Keratinocyte (primary cell): ENCODE measurements around the gene PEX1. TPM values are rescaled to one million over a fixed set of nuclear protein-coding genes. Genes with fewer than 3 reads are reported as not detected.

ENCODE experiments used
- DNase-seq: peaks from one replicate; pipeline ENCODE4 v3.0.0-alpha.2; 2011; ENCODE audit warnings: low read depth, missing footprints, low spot score
- FAIRE-seq: peaks from 2 replicates; lab custom pipeline; 2011; peaks lifted over from hg19 to GRCh38; lab: Jason Lieb, UNC
- H2AFZ ChIP-seq: 2 replicates; pipeline ENCODE4 v1.6.0; 2012; ENCODE audit warnings: low read length, control low read depth, inconsistent platforms; ENCODE audit not compliant: control insufficient read depth
- H3K27ac ChIP-seq: 2 replicates; pipeline ENCODE4 v1.5.1; 2011; ENCODE audit warnings: low read length; ENCODE audit not compliant: control insufficient read depth, insufficient read depth
- H3K27me3 ChIP-seq: 3 replicates; pipeline ENCODE4 v1.6.0; 2011; ENCODE audit warnings: low read length; ENCODE audit not compliant: control insufficient read depth, insufficient read depth; ENCODE audit errors: extremely low read depth
- H3K36me3 ChIP-seq, 2 experiments: 2 replicates in 1 of 2; 3 replicates in 1 of 2; pipeline ENCODE4 v1.5.1; 2011; ENCODE audit warnings: low read length in 2 of 2, mild to moderate bottlenecking in 1 of 2; ENCODE audit not compliant: control insufficient read depth in 2 of 2, insufficient read depth in 2 of 2; ENCODE audit errors: extremely low read depth in 1 of 2
- H3K4me1 ChIP-seq: 3 replicates; pipeline ENCODE4 v1.5.1; 2011; ENCODE audit warnings: low read length; ENCODE audit not compliant: control insufficient read depth, insufficient read depth; ENCODE audit errors: extremely low read depth
- H3K4me2 ChIP-seq: 3 replicates; pipeline ENCODE4 v1.6.0; 2011; ENCODE audit warnings: low read depth, low read length; ENCODE audit not compliant: control insufficient read depth, insufficient read depth; ENCODE audit errors: extremely low read depth
- H3K4me3 ChIP-seq, 3 experiments: fragments of 200-600 bp in 1 of 3; sonication (generic) in 1 of 3; 2 replicates in 2 of 3; 3 replicates in 1 of 3; pipeline ENCODE4 v1.5.1; 2011 to 2016; ENCODE audit warnings: low read length in 3 of 3, mild to moderate bottlenecking in 3 of 3, control low read depth in 2 of 3, inconsistent platforms in 1 of 3, low read depth in 1 of 3, mixed read lengths in 1 of 3, mixed run types in 1 of 3, moderate library complexity in 1 of 3; ENCODE audit not compliant: control insufficient read depth in 2 of 3, insufficient read depth in 2 of 3; ENCODE audit errors: extremely low read depth in 1 of 3
- H3K79me2 ChIP-seq: 2 replicates; pipeline ENCODE4 v1.6.0; 2012; ENCODE audit warnings: low read length; ENCODE audit not compliant: control insufficient read depth, insufficient read depth
- H3K9ac ChIP-seq: 3 replicates; pipeline ENCODE4 v1.6.0; 2011; ENCODE audit warnings: low read length; ENCODE audit not compliant: control insufficient read depth, insufficient read depth; ENCODE audit errors: extremely low read depth
- H3K9me1 ChIP-seq: 3 replicates; pipeline ENCODE4 v1.6.0; 2011; ENCODE audit warnings: low read length; ENCODE audit not compliant: control insufficient read depth, insufficient read depth; ENCODE audit errors: extremely low read depth
- H3K9me3 ChIP-seq: 2 replicates; pipeline ENCODE4 v1.5.1; 2012; ENCODE audit warnings: low read depth, low read length; ENCODE audit not compliant: control insufficient read depth
- H4K20me1 ChIP-seq: 3 replicates; pipeline ENCODE4 v1.6.0; 2011; ENCODE audit warnings: low read length; ENCODE audit not compliant: control insufficient read depth, insufficient read depth; ENCODE audit errors: extremely low read depth
- CTCF ChIP-seq, 3 experiments: IDR thresholded peaks in 1 of 3; conservative IDR thresholded peaks in 1 of 3; optimal IDR thresholded peaks in 1 of 3; 2 replicates in 2 of 3; 3 replicates in 1 of 3; pipeline versions ENCODE3 to v1.5.1; 2011; ENCODE audit warnings: low read length in 3 of 3, mild to moderate bottlenecking in 3 of 3, moderate library complexity in 2 of 3, control low read depth in 1 of 3, inconsistent platforms in 1 of 3; ENCODE audit not compliant: insufficient read depth in 2 of 3; ENCODE audit errors: extremely low read depth in 1 of 3
- EZH2 ChIP-seq: IDR thresholded peaks from one replicate; pipeline ENCODE4 v1.6.1; 2012; ENCODE audit warnings: inconsistent platforms, mild to moderate bottlenecking, low read length, moderate library complexity
- dilution Hi-C: fragments of 300-500 bp; cut with MboI; formaldehyde crosslinking; loops from one replicate; pipeline ENCODE4 v1.7.0; 2020; ENCODE audit warnings: low sequenced_read_pairs; ENCODE audit not compliant: extremely low pct_ligation_motif_present
- polyA plus RNA-seq, 5 experiments: library from polyadenylated mRNA; depleted of rRNA in 3 of 5; stranded (reverse) in 3 of 5; stranded (forward) in 1 of 5; unstranded in 1 of 5; fragments of >200 nt; gene quantifications; 1 replicate in 1 of 5; 2 replicates in 3 of 5; 3 replicates in 1 of 5; pipeline versions ENCODE4 v1.2.1 to v1.2.3, GENCODE V29; 2011 to 2012; ENCODE audit warnings: missing spikeins in 2 of 5, low read depth in 1 of 5, low replicate concordance in 1 of 5

Gene PEX1
- polyA plus RNA-seq, 1 donor (not counting 4 experiments of a cell fraction or from before 2014, with no cell fraction given) = 17.4 TPM

DNA sequence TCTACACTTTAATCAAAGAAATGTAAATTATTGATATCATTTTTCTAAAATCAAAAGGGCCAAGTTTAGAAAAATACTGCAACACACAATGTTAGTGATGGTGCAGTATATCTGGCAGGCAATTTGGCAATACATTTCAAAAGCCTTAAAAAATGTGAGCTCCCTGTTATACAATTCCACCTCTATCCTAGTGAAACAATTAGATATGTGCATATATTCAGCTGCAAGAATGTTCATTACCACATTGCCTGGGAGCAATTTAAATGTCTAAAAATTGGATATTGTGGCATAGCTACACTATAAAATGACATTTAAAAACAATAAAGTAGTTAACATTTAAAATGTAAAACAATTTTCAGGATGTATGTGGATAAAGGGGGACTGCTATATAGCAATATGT is 40.5 kb downstream of the PEX1 start:
- dilution Hi-C loops = no loop called here
- H3K27me3 ChIP-seq = no peaks in the 10 kb centered on the region
- H4K20me1 ChIP-seq = no peaks in the 10 kb centered on the region
- H3K9ac ChIP-seq = no peak overlapping the region
- TF ChIP-seq EZH2 = no peak
- TF ChIP-seq CTCF (optimal IDR thresholded peaks at IDR 0.05 in 1 of 3, IDR thresholded peaks at IDR 0.05 in 1 of 3, conservative IDR thresholded peaks at IDR 0.05 in 1 of 3; ENCODE audit: extremely low read depth in 1 of 3, insufficient read depth in 2 of 3, low read length in 3 of 3) = no peak
- no peaks in the 10 kb centered on the region for H3K9me3 ChIP-seq
- no peak overlapping the region for H3K27ac ChIP-seq
- H3K79me2 ChIP-seq = no peaks in the 10 kb centered on the region
- H2AFZ ChIP-seq = no peak overlapping the region
- peaks cover 0 to 8% of the 10 kb centered on the region in 2 experiments for H3K36me3 ChIP-seq
- no peak overlapping the region for H3K4me3 ChIP-seq
- FAIRE-seq (no peak), DNase-seq (no peak)
- H3K4me1 ChIP-seq = no peaks in the 10 kb centered on the region
- H3K4me2 ChIP-seq = no peak overlapping the region
- no peaks in the 10 kb centered on the region for H3K9me1 ChIP-seq

GRCh38 chr7:92485974-92486373 is 42.3 kb downstream of the PEX1 start:
- FAIRE-seq (no peak), DNase-seq (no peak)
- no peak for TF ChIP-seq EZH2
- no peak for TF ChIP-seq CTCF (optimal IDR thresholded peaks at IDR 0.05 in 1 of 3, IDR thresholded peaks at IDR 0.05 in 1 of 3, conservative IDR thresholded peaks at IDR 0.05 in 1 of 3; ENCODE audit: extremely low read depth in 1 of 3, insufficient read depth in 2 of 3, low read length in 3 of 3)
- dilution Hi-C loops = no loop called here
- Histone ChIP-seq H3K36me3 (peaks cover 0 to 8% of the 10 kb centered on the region in 2 experiments), H3K4me2 (no peak overlapping the region), H3K4me1 (no peaks in the 10 kb centered on the region), H4K20me1 (no peaks in the 10 kb centered on the region), H3K4me3 (no peak overlapping the region), H3K9me3 (no peaks in the 10 kb centered on the region), H3K79me2 (no peaks in the 10 kb centered on the region), H3K9me1 (no peaks in the 10 kb centered on the region), H3K27ac (no peak overlapping the region), H2AFZ (no peak overlapping the region), H3K9ac (no peak overlapping the region), H3K27me3 (no peaks in the 10 kb centered on the region)
